Skeletal muscle satellite cell (primary cell): ENCODE measurements around the gene ACSM6. TPM values are rescaled to one million over a fixed set of nuclear protein-coding genes. Genes with fewer than 3 reads are reported as not detected.

ENCODE experiments used
- H3K27me3 ChIP-seq: 2 replicates; pipeline ENCODE4 v1.7.0; 2013; ENCODE audit warnings: low read length; ENCODE audit not compliant: control insufficient read depth, insufficient read depth
- H3K36me3 ChIP-seq: 2 replicates; pipeline ENCODE4 v1.7.0; 2013; ENCODE audit warnings: mild to moderate bottlenecking, control low read depth, low read length; ENCODE audit not compliant: insufficient read depth
- H3K4me1 ChIP-seq: 2 replicates; pipeline ENCODE4 v1.7.0; 2013; ENCODE audit warnings: low read length; ENCODE audit not compliant: control insufficient read depth, insufficient read depth
- H3K4me2 ChIP-seq: 2 replicates; pipeline ENCODE4 v1.7.0; 2013; ENCODE audit warnings: mild to moderate bottlenecking, low read length
- H3K4me3 ChIP-seq: 2 replicates; pipeline ENCODE4 v1.7.0; 2013; ENCODE audit warnings: low read length
- H3K9ac ChIP-seq: 2 replicates; pipeline ENCODE4 v1.7.0; 2013; ENCODE audit warnings: mild to moderate bottlenecking, low read depth, low read length, moderate library complexity
- H3K9me3 ChIP-seq: replicated peaks from 2 replicates; pipeline ENCODE4 v1.7.0; 2013; ENCODE audit warnings: mild to moderate bottlenecking, control low read depth, low read length
- total RNA-seq: library from RNA; depleted of rRNA; stranded (reverse); fragments of >200 nt; gene quantifications from 2 replicates; pipeline ENCODE4 v1.2.3, GENCODE V29; 2012; rRNA removed

Gene ACSM6, protein sequence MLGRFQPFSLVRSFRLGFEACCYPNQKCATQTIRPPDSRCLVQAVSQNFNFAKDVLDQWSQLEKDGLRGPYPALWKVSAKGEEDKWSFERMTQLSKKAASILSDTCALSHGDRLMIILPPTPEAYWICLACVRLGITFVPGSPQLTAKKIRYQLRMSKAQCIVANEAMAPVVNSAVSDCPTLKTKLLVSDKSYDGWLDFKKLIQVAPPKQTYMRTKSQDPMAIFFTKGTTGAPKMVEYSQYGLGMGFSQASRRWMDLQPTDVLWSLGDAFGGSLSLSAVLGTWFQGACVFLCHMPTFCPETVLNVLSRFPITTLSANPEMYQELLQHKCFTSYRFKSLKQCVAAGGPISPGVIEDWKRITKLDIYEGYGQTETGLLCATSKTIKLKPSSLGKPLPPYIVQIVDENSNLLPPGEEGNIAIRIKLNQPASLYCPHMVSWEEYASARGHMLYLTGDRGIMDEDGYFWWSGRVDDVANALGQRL
- total RNA-seq = not detected in 2 replicates

DNA sequence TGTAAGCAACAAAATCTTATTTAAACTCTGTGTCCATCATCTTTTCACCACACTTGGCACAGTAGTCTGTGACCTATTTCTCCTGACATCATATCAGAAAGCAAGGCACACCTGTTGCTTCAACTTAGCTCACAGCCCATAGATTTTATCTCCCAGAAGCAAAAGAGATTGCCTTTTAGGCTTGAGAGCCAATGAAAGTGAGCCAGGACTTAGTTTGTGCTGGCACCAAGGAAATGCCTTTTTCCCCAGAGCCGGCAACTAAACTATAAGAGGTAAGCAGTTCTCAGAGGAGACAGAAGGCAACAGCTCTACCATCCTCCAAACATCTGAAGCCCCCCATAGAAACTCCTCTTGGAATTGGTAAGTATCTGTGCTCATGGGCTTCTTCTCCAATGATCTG, at the start of gene ACSM6:
Gene ACSM6 (plus strand): TSS at position 295 of the 400 bp plus-strand sequence. CDS start 248 bp downstream, outside the sequence.
- H3K9me3 ChIP-seq = no peaks in the 10 kb centered on the region
- H3K4me3 ChIP-seq = no peak within 1 kb of the TSS
- no peaks in the 10 kb centered on the region for H3K4me1 ChIP-seq
- no peak within 1 kb of the TSS for H3K9ac ChIP-seq
- no peaks in the 10 kb centered on the region for H3K36me3 ChIP-seq
- peaks cover 34% of the 10 kb centered on the region for H3K27me3 ChIP-seq
- no peak within 1 kb of the TSS for H3K4me2 ChIP-seq

DNA sequence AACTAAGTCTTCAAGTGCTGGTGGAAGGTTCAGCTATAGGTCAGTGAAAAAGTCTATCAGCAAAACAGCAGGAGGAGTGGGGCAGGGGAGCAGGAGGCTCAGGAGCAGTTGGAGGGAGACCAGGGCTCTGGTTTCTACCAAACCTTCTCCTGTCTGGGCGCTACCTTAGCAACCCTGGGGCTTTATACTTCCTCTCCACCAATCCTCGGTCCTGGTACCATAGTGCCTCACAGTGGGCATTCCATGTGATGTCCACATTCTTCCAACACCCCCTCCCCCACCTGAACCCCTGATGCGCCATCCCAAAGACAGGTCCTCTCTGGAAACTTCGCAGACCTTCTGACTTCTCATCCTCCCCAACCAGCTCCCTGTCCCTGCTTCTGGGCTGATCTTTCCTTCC, 25.3 kb upstream of the ACSM6 start:
- no peak overlapping the region for H3K9ac ChIP-seq
- no peaks in the 10 kb centered on the region for H3K36me3 ChIP-seq
- no peak overlapping the region for H3K4me2 ChIP-seq
- H3K9me3 ChIP-seq = no peaks in the 10 kb centered on the region
- no peaks in the 10 kb centered on the region for H3K27me3 ChIP-seq
- H3K4me1 ChIP-seq = no peaks in the 10 kb centered on the region
- no peak overlapping the region for H3K4me3 ChIP-seq

DNA sequence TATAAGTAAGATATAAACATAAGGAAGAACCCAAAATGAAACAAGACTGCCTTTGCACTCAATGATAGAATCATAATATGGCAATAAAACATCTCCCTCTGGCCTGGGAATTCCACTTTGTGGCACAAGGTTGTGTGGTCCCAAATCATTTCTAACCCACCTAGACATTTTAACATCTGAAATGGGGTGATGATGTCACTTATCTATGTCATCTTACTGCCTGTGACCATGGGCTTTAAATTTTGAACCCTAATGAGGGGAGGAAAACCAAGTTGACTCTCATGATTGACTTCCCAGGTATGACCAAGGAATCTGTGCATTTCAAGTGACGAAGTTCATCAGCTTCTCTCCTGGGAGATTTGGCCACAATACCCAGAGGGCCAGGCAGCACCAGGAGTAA, 24.5 kb upstream of the ACSM6 start:
- H3K9ac ChIP-seq = no peak overlapping the region
- no peak overlapping the region for H3K4me3 ChIP-seq
- H3K27me3 ChIP-seq = no peaks in the 10 kb centered on the region
- no peaks in the 10 kb centered on the region for H3K9me3 ChIP-seq
- H3K4me1 ChIP-seq = no peaks in the 10 kb centered on the region
- no peaks in the 10 kb centered on the region for H3K36me3 ChIP-seq
- no peak overlapping the region for H3K4me2 ChIP-seq

DNA sequence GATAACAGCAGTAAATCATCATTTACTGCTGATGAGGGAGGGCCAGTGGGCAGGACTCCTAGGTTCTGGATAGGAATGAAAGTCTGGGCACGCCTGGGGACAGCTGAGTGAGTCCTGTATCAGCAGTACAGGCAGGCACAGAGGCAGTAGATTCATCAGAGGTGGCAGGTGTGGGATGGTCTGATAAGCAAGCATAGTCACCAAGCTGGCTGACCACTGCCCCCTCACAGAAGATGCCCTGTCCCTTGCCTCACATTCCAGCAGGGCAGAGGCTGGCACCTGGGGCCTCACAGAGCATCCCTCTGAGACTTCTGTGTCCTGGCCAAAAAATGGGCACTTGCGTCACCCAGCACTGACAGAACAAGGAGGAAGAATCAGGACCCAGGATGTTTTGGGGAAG, 23.2 kb upstream of the ACSM6 start:
- H3K4me1 ChIP-seq = no peaks in the 10 kb centered on the region
- H3K27me3 ChIP-seq = no peaks in the 10 kb centered on the region
- H3K36me3 ChIP-seq = no peaks in the 10 kb centered on the region
- H3K9ac ChIP-seq = no peak overlapping the region
- no peaks in the 10 kb centered on the region for H3K9me3 ChIP-seq
- H3K4me3 ChIP-seq = no peak overlapping the region
- H3K4me2 ChIP-seq = no peak overlapping the region

DNA sequence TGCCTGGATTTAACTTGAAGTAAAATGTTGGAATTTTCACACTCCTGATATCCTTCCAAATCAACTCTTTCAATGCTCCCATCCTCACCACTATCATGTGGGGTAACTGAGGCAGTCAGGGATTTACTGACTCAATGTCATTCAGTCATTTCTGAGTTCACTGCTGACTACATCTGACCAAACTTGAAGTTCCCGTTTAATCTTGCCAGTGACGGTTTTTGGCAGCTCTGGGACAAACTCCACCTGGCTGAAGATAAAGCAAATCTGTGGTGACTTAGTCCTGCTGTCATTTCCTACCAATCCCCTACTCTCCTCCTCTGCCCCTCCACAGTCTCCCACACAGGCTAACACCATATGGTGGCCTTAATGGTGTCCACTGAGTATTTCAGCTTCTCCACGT, 22.7 kb upstream of the ACSM6 start:
- Histone ChIP-seq H3K36me3 (no peaks in the 10 kb centered on the region), H3K4me1 (no peaks in the 10 kb centered on the region), H3K27me3 (no peaks in the 10 kb centered on the region), H3K9me3 (no peaks in the 10 kb centered on the region), H3K4me3 (no peak overlapping the region), H3K9ac (no peak overlapping the region), H3K4me2 (no peak overlapping the region)

DNA sequence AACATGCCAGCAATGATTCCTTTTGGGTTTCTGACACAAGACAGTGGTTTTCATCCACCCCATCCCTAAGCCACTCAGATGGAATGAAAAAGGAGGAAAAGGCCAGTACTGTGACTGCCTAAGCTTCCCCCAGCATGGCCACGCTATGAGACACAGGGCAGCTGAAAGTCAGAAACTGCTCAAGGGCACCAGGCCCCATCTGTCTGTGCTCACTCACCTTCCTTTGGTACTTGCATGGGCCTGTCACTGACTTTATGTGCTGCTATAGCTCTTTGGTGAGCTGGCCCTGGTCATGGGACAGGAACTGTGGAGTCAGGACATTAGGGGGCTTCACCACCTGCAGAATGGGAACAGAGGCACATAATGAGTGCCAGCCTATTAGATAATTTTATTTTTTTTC, 21.2 kb upstream of the ACSM6 start:
- Histone ChIP-seq H3K4me1 (no peaks in the 10 kb centered on the region), H3K27me3 (no peaks in the 10 kb centered on the region), H3K9ac (no peak overlapping the region), H3K36me3 (no peaks in the 10 kb centered on the region), H3K9me3 (no peaks in the 10 kb centered on the region), H3K4me2 (no peak overlapping the region), H3K4me3 (no peak overlapping the region)

DNA sequence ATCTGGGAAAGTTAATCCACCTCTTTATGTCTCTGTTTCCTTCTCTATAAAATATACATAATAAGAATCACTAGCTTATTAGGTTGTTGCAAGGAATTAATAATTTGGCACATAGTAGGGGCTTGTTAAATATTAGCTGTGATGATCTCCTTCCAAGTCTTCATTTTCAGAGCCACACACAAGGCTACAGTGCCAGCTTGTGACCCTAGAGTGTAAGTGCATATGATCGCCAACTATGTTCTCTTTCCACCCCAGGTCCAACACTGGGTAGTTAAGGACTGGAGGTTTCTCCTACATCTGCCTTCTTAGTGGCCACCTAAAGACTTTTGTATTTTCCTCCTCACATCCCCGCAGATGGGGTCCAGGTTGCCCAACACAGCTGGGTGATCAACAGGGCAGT, 17.9 kb upstream of the ACSM6 start:
- Histone ChIP-seq H3K9me3 (no peaks in the 10 kb centered on the region), H3K36me3 (no peaks in the 10 kb centered on the region), H3K4me2 (no peak overlapping the region), H3K27me3 (peaks cover 6% of the 10 kb centered on the region), H3K9ac (no peak overlapping the region), H3K4me1 (no peaks in the 10 kb centered on the region), H3K4me3 (no peak overlapping the region)

DNA sequence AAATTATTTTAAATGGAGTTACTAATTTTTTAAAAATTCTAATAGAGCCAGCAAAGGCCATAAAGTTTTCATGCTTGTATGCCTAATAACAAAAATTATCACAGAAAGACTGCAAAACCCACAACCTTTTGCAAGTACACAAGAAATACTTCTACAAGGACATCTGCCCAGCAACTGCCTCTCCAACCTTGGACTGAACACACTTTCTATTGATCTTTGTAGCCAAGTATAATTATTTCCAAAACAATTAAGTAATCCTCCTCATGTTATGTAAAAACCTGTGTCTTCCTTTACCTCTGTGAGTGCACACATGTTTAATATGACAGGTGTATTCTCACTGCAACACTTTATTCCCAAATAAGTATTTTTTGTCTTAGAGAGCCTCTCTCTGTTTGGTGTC, 16.6 kb upstream of the ACSM6 start:
- no peaks in the 10 kb centered on the region for H3K4me1 ChIP-seq
- no peaks in the 10 kb centered on the region for H3K36me3 ChIP-seq
- no peak overlapping the region for H3K9ac ChIP-seq
- no peak overlapping the region for H3K4me2 ChIP-seq
- H3K4me3 ChIP-seq = no peak overlapping the region
- H3K27me3 ChIP-seq = peaks cover 14% of the 10 kb centered on the region
- H3K9me3 ChIP-seq = no peaks in the 10 kb centered on the region

DNA sequence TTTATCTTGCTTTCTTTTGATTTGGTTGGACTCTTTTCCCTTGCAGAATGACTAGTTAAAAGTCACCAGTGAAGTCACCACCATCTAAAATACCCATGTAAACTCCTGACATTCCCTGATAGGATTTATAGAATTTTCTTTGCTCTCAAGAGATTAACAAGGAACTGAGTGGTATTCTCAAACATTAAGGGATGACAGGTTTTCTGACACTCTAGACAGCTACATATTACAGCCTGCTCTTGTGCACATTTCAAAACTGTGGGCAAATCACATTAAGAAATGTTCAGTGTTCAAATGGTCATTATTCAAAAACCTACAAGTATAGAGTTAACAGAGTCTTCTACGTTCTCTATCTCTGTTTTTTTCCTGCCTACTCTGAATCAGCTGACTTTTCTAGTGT, 15.8 kb upstream of the ACSM6 start:
- Histone ChIP-seq H3K9ac (no peak overlapping the region), H3K27me3 (peaks cover 16% of the 10 kb centered on the region), H3K9me3 (no peaks in the 10 kb centered on the region), H3K36me3 (no peaks in the 10 kb centered on the region), H3K4me1 (no peaks in the 10 kb centered on the region), H3K4me3 (no peak overlapping the region), H3K4me2 (no peak overlapping the region)

DNA sequence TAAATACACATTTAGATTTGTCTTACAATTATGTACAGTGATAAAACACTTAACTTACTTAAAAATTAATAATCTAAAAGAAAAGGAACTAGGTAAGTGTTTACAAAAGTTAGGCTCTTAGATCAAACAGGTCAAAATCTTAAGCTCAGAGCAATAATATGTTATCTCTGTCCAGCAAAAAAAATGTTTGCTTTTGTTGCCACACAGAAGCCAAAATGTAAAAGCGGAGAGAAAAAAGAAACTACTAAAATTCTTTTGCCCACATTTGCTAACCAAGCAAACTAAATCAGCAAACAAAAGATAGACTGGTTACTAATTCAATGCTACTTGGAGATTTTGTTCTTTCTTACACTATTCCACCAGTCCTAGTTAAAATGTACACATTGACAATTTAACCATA, 15.2 kb upstream of the ACSM6 start:
- H3K4me1 ChIP-seq = peaks cover 1% of the 10 kb centered on the region
- H3K9ac ChIP-seq = no peak overlapping the region
- H3K4me2 ChIP-seq = no peak overlapping the region
- H3K4me3 ChIP-seq = no peak overlapping the region
- peaks cover 16% of the 10 kb centered on the region for H3K27me3 ChIP-seq
- no peaks in the 10 kb centered on the region for H3K36me3 ChIP-seq
- H3K9me3 ChIP-seq = no peaks in the 10 kb centered on the region

DNA sequence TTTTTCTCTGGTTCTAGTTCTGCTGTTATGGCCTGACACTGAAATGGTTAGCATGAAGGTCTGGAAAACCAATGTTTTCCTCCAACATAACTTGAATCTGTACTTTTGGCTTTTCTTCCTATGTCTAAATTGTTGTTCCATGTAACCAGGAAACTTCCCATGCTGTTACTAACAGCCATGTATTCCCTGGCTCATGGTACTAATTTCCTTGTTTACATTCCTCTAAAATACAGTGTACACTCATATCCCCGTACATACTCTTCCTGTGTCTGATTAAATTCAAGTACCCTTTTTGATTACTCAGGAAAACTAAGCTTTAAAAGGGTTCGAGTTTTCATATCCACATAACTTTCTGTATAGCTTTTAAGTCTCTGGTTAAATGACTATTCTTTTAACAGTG, 12.3 kb upstream of the ACSM6 start:
- no peak overlapping the region for H3K4me3 ChIP-seq
- H3K27me3 ChIP-seq = peaks cover 31% of the 10 kb centered on the region
- no peaks in the 10 kb centered on the region for H3K9me3 ChIP-seq
- H3K9ac ChIP-seq = no peak overlapping the region
- H3K36me3 ChIP-seq = no peaks in the 10 kb centered on the region
- H3K4me2 ChIP-seq = no peak overlapping the region
- peaks cover 3% of the 10 kb centered on the region for H3K4me1 ChIP-seq
